Thyroid gland (tissue), 4 donors: ENCODE data around the gene CLEC2D.

Experiments
- CTCF ChIP-seq, 6 experiments: fragments of 200-600 bp in 3 of 6; fragments of 450-650 bp in 3 of 6; sonication (generic) in 3 of 6; IDR thresholded peaks; one replicate each; pipeline ENCODE4 v1.5.1; 2016 to 2019; ENCODE audit warnings: antibody characterized with exemption in 6 of 6, mild to moderate bottlenecking in 2 of 6, inconsistent platforms in 1 of 6, moderate library complexity in 1 of 6
- POLR2A ChIP-seq, 2 donors: fragments of 450-650 bp; IDR thresholded peaks; one replicate each; pipeline ENCODE4 v1.6.1; 2017; ENCODE audit warnings: antibody characterized with exemption in 2 of 2, mild to moderate bottlenecking in 2 of 2, moderate library complexity in 1 of 2

GRCh38 chr12:9669534-9669933, at the start of gene CLEC2D:
- TF ChIP-seq CTCF (IDR thresholded peaks at IDR 0.05), result no peak
- no peak for TF ChIP-seq POLR2A (IDR thresholded peaks at IDR 0.05)
